Measurements from ENCODE around the gene GBA3.

DNA sequence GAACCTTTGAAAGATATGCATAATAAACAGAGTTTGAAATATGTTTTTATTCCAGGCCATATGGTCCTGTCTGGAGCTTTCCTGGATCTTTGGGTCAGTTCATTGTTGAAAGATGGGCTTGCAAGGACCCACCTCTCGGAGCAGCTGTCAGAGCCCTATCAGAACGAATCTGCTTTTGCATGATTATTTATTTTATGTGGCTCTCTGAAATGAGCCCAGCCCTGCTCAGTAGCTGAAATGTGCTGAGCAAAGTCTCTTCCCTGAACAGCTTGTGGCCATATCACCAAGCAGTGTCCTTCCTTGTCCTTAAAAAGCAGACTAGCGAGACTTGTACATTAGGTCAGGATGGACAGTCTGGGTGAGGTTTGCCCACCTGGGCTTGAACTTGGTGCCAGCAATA, 110.8 kb downstream of the GBA3 start:
- TF ChIP-seq, protein P1, sequence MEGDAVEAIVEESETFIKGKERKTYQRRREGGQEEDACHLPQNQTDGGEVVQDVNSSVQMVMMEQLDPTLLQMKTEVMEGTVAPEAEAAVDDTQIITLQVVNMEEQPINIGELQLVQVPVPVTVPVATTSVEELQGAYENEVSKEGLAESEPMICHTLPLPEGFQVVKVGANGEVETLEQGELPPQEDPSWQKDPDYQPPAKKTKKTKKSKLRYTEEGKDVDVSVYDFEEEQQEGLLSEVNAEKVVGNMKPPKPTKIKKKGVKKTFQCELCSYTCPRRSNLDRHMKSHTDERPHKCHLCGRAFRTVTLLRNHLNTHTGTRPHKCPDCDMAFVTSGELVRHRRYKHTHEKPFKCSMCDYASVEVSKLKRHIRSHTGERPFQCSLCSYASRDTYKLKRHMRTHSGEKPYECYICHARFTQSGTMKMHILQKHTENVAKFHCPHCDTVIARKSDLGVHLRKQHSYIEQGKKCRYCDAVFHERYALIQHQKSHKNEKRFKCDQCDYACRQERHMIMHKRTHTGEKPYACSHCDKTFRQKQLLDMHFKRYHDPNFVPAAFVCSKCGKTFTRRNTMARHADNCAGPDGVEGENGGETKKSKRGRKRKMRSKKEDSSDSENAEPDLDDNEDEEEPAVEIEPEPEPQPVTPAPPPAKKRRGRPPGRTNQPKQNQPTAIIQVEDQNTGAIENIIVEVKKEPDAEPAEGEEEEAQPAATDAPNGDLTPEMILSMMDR (conservative IDR thresholded peaks at IDR 0.05; ENCODE audit: low read depth in 2 of 2): no peak
- TF ChIP-seq ZNF114 (CRISPR knock-in tag; IDR thresholded peaks at IDR 0.05): no peak
- TF ChIP-seq POLR2AphosphoS5 (IDR thresholded peaks at IDR 0.05; ENCODE audit: low read depth): no peak
